ENCODE results near the gene KLHDC4. TPM values are rescaled to one million over a fixed set of nuclear protein-coding genes. Genes with fewer than 3 reads are reported as not detected.

KLHDC4 gene
- polyA plus RNA-seq, 1 of the 3 experiments (the other 2 are of a cell fraction), result 51.2 TPM

- no peak for TF ChIP-seq TCF12 (IDR thresholded peaks at IDR 0.05)
Measured at GRCh38 chr16:87809150-87809902, 43.5 kb upstream of the KLHDC4 start (continued).

DNA sequence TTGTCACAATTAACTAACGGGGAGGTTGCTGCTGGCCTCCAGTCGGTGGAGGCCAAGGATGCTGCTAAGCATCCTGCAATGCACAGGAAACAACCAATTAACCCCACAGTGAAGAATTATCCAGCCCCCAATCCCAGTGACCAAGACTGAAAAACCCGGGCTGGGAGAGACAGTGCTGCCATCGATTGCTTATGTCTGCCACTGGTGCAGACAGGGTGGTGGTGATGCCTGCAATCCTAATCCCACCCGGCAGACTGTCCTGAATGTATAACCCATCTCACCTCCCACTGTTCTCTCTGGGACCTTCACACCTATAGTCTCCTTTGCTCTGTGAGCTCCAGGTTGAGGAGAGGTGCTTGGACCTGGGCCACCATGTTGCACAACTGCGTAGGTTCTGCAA is 42.3 kb upstream of the KLHDC4 start:
- Histone ChIP-seq H3K4me3 (ENCODE audit: low read depth in 2 of 2, low read length in 1 of 2) (no peak overlapping the region), H3K9me2 (no peaks in the 10 kb centered on the region), H3K27me3 (ENCODE audit: insufficient read depth) (no peaks in the 10 kb centered on the region), H3F3A (replicated peaks; ENCODE audit: insufficient read depth) (no peaks in the 10 kb centered on the region), H3K9me3 (no peaks in the 10 kb centered on the region), H3K4me1 (ENCODE audit: control insufficient read depth in 1 of 2, insufficient read depth in 2 of 2, low read depth in 1 of 2, low read length in 1 of 2) (peaks cover 12 to 25% of the 10 kb centered on the region in 2 experiments; a peak in 2 of 4 replicates), H3K79me2 (ENCODE audit: insufficient read depth) (no peaks in the 10 kb centered on the region), H3K4me2 (no peak overlapping the region), H3K9ac (no peak overlapping the region), H3K36me3 (replicated peaks in 1 of 2; ENCODE audit: control insufficient read depth in 1 of 2, insufficient read depth in 2 of 2, low read length in 1 of 2) (no peaks in the 10 kb centered on the region), H4K20me1 (ENCODE audit: insufficient read depth) (no peaks in the 10 kb centered on the region), H2AFZ (ENCODE audit: low read depth) (no peak overlapping the region), H3K27ac (ENCODE audit: low read depth in 2 of 2, low read length in 1 of 2) (no peak overlapping the region)
- WGBS (ENCODE audit: low lambda C conversion rate), result 96% methylated on average over 5 of the region's 6 CpGs
- no peak for TF ChIP-seq EP300 (IDR thresholded peaks at IDR 0.05; ENCODE audit: borderline replicate concordance in 1 of 2, low read depth in 1 of 2, low read length in 1 of 2)
- TF ChIP-seq, protein P1, sequence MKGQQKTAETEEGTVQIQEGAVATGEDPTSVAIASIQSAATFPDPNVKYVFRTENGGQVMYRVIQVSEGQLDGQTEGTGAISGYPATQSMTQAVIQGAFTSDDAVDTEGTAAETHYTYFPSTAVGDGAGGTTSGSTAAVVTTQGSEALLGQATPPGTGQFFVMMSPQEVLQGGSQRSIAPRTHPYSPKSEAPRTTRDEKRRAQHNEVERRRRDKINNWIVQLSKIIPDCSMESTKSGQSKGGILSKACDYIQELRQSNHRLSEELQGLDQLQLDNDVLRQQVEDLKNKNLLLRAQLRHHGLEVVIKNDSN (IDR thresholded peaks at IDR 0.05; ENCODE audit: borderline replicate concordance, low read depth), result no peak
- TF ChIP-seq SIN3A (IDR thresholded peaks at IDR 0.05; ENCODE audit: borderline replicate concordance, low read depth, low read length), result no peak
- TF ChIP-seq FOXJ3 (CRISPR knock-in tag; IDR thresholded peaks at IDR 0.05), result no peak
- TF ChIP-seq MXI1 (IDR thresholded peaks at IDR 0.05; ENCODE audit: low read depth, low read length), result no peak
- no peak for TF ChIP-seq MEF2A (IDR thresholded peaks at IDR 0.05; ENCODE audit: borderline replicate concordance, low read depth)
- TF ChIP-seq EZH2phosphoT487 (IDR thresholded peaks at IDR 0.05; ENCODE audit: borderline replicate concordance, low read depth), result no peak
- TF ChIP-seq, protein P2, sequence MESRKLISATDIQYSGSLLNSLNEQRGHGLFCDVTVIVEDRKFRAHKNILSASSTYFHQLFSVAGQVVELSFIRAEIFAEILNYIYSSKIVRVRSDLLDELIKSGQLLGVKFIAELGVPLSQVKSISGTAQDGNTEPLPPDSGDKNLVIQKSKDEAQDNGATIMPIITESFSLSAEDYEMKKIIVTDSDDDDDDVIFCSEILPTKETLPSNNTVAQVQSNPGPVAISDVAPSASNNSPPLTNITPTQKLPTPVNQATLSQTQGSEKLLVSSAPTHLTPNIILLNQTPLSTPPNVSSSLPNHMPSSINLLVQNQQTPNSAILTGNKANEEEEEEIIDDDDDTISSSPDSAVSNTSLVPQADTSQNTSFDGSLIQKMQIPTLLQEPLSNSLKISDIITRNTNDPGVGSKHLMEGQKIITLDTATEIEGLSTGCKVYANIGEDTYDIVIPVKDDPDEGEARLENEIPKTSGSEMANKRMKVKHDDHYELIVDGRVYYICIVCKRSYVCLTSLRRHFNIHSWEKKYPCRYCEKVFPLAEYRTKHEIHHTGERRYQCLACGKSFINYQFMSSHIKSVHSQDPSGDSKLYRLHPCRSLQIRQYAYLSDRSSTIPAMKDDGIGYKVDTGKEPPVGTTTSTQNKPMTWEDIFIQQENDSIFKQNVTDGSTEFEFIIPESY (IDR thresholded peaks at IDR 0.05; ENCODE audit: borderline replicate concordance, low read depth), result no peak
- TF ChIP-seq POLR2AphosphoS5 (IDR thresholded peaks at IDR 0.05; ENCODE audit: low read depth, low read length), result no peak
- TF ChIP-seq YY1 (IDR thresholded peaks at IDR 0.05; ENCODE audit: low read depth), result no peak
- no peak for TF ChIP-seq RFX5 (IDR thresholded peaks at IDR 0.05; ENCODE audit: low read length)
- TF ChIP-seq TAF1 (IDR thresholded peaks at IDR 0.05; ENCODE audit: borderline replicate concordance, low read depth, low read length), result no peak
- TF ChIP-seq TCF12 (IDR thresholded peaks at IDR 0.05), result no peak
- TF ChIP-seq, protein P3, sequence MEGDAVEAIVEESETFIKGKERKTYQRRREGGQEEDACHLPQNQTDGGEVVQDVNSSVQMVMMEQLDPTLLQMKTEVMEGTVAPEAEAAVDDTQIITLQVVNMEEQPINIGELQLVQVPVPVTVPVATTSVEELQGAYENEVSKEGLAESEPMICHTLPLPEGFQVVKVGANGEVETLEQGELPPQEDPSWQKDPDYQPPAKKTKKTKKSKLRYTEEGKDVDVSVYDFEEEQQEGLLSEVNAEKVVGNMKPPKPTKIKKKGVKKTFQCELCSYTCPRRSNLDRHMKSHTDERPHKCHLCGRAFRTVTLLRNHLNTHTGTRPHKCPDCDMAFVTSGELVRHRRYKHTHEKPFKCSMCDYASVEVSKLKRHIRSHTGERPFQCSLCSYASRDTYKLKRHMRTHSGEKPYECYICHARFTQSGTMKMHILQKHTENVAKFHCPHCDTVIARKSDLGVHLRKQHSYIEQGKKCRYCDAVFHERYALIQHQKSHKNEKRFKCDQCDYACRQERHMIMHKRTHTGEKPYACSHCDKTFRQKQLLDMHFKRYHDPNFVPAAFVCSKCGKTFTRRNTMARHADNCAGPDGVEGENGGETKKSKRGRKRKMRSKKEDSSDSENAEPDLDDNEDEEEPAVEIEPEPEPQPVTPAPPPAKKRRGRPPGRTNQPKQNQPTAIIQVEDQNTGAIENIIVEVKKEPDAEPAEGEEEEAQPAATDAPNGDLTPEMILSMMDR (IDR thresholded peaks at IDR 0.05), result no peak
- TF ChIP-seq NRF1 (IDR thresholded peaks at IDR 0.05; ENCODE audit: low read depth, low read length), result no peak
- no peak for DNase-seq
- ChIA-PET POLR2A (interaction anchor here (0.6 to 2.2 kb wide), 5 partner anchors 8 to 63 kb away, joined by 3 to 15 read pairs (median 4); no protein-coding TSS in a partner anchor), CTCF (interaction anchor here (0.7 to 13.2 kb wide), 6 partner anchors 13 to 45 kb away, joined by 3 to 113 read pairs (median 6); no protein-coding TSS in a partner anchor)

Data from SK-N-SH (cell line).